DOHH2 (cell line): ENCODE measurements around the gene IRGC.

Source experiments
- H3F3A ChIP-seq: fragments of 200-600 bp; sonication (generic), shearing (Covaris generic); 2 replicates; pipeline ENCODE4 v1.6.0; 2016; ENCODE audit warnings: antibody characterized with exemption, mild to moderate bottlenecking; ENCODE audit not compliant: control insufficient read depth, insufficient read depth
- H3K27ac ChIP-seq: fragments of 200-600 bp; sonication (generic); 2 replicates; pipeline ENCODE4 v1.5.1; 2014; ENCODE audit warnings: low read depth, mild to moderate bottlenecking, low read length, moderate library complexity
- H3K27me3 ChIP-seq: fragments of 200-600 bp; sonication (generic); 2 replicates; pipeline ENCODE4 v1.6.1; 2014; ENCODE audit warnings: mild to moderate bottlenecking, low read length, mixed read lengths; ENCODE audit not compliant: control insufficient read depth
- H3K36me3 ChIP-seq: fragments of 200-600 bp; sonication (generic); 2 replicates; pipeline ENCODE4 v1.6.1; 2014; ENCODE audit warnings: mild to moderate bottlenecking, low read length, moderate library complexity, mixed read lengths; ENCODE audit not compliant: control insufficient read depth
- H3K4me1 ChIP-seq: fragments of 200-600 bp; sonication (generic); 2 replicates; pipeline ENCODE4 v1.6.1; 2014; ENCODE audit warnings: mild to moderate bottlenecking, low read length, mixed read lengths; ENCODE audit not compliant: control insufficient read depth
- H3K4me2 ChIP-seq: fragments of 200-600 bp; sonication (generic); 2 replicates; pipeline ENCODE4 v1.6.0; 2014; ENCODE audit warnings: mild to moderate bottlenecking, low read length, moderate library complexity
- H3K4me3 ChIP-seq: fragments of 200-600 bp; sonication (generic); 2 replicates; pipeline ENCODE4 v1.5.1; 2014; ENCODE audit warnings: mild to moderate bottlenecking, low read length, mixed read lengths
- H3K79me2 ChIP-seq: fragments of 200-600 bp; sonication (generic); 2 replicates; pipeline ENCODE4 v1.6.1; 2014; ENCODE audit warnings: mild to moderate bottlenecking, low read length, mixed read lengths; ENCODE audit not compliant: control insufficient read depth
- H3K9me2 ChIP-seq: fragments of 200-600 bp; sonication (generic); replicated peaks from 2 replicates; pipeline ENCODE4 v1.6.1; 2014; ENCODE audit warnings: mild to moderate bottlenecking, low read length, mixed read lengths; ENCODE audit not compliant: control insufficient read depth
- H3K9me3 ChIP-seq: fragments of 200-600 bp; sonication (generic); 2 replicates; pipeline ENCODE4 v1.6.1; 2014; ENCODE audit warnings: antibody characterized with exemption, low read length, mixed read lengths; ENCODE audit not compliant: control insufficient read depth, insufficient read depth
- H4K20me1 ChIP-seq: fragments of 200-600 bp; sonication (generic); 2 replicates; pipeline ENCODE4 v1.6.0; 2014; ENCODE audit warnings: low read depth, mild to moderate bottlenecking, antibody characterized with exemption, low read length, moderate library complexity; ENCODE audit not compliant: control insufficient read depth, insufficient read depth
- CTCF ChIP-seq: fragments of 200-600 bp; sonication (generic); IDR thresholded peaks from one replicate; pipeline ENCODE4 v1.5.1; 2014; ENCODE audit warnings: antibody characterized with exemption, mild to moderate bottlenecking, low read depth, low read length; ENCODE audit not compliant: poor library complexity, severe bottlenecking
- EZH2phosphoT487 ChIP-seq: fragments of 200-600 bp; sonication (generic); IDR thresholded peaks from 2 replicates; pipeline ENCODE4 v1.6.1; 2017; ENCODE audit warnings: borderline replicate concordance, mild to moderate bottlenecking, antibody characterized with exemption, low read length, moderate library complexity, mixed read lengths

Gene IRGC

GRCh38 chr19:43725468-43725867, 9.6 kb downstream of the IRGC start:
- Histone ChIP-seq H3K4me1 (peaks cover 10% of the 10 kb centered on the region), H3K79me2 (no peaks in the 10 kb centered on the region), H3K27me3 (no peaks in the 10 kb centered on the region), H3K4me3 (no peak overlapping the region), H3K9me3 (no peaks in the 10 kb centered on the region), H4K20me1 (no peaks in the 10 kb centered on the region), H3K27ac (no peak overlapping the region), H3K9me2 (no peaks in the 10 kb centered on the region), H3K4me2 (peak overlapping the region; percentile 22; the same call in 1 of the 2 replicates), H3K36me3 (peaks cover 7% of the 10 kb centered on the region; the same call in 1 of the 2 replicates), H3F3A (peaks cover 4% of the 10 kb centered on the region; the same call in 1 of the 2 replicates)
- TF ChIP-seq EZH2phosphoT487 (no peak), CTCF (no peak)

GRCh38 chr19:43726736-43727592, 11.1 kb downstream of the IRGC start:
- Histone ChIP-seq H3K9me3 (no peaks in the 10 kb centered on the region), H3F3A (peaks cover 4% of the 10 kb centered on the region; the same call in 1 of the 2 replicates), H3K36me3 (peaks cover 19% of the 10 kb centered on the region), H3K27me3 (no peaks in the 10 kb centered on the region), H4K20me1 (no peaks in the 10 kb centered on the region), H3K79me2 (no peaks in the 10 kb centered on the region), H3K4me2 (no peak overlapping the region), H3K27ac (no peak overlapping the region), H3K4me3 (no peak overlapping the region), H3K9me2 (no peaks in the 10 kb centered on the region), H3K4me1 (peaks cover 10% of the 10 kb centered on the region)
- TF ChIP-seq CTCF (no peak), EZH2phosphoT487 (no peak)

GRCh38 chr19:43727593-43727853, 11.6 kb downstream of the IRGC start:
- peaks cover 25% of the 10 kb centered on the region for H3K36me3 ChIP-seq
- no peaks in the 10 kb centered on the region for H4K20me1 ChIP-seq
- H3K4me1 ChIP-seq = peaks cover 10% of the 10 kb centered on the region
- no peaks in the 10 kb centered on the region for H3K27me3 ChIP-seq
- TF ChIP-seq CTCF = no peak
- no peak for TF ChIP-seq EZH2phosphoT487
- no peaks in the 10 kb centered on the region for H3K9me2 ChIP-seq
- no peak overlapping the region for H3K27ac ChIP-seq
- no peaks in the 10 kb centered on the region for H3K79me2 ChIP-seq
- H3F3A ChIP-seq = peaks cover 4% of the 10 kb centered on the region; the same call in 1 of the 2 replicates
- H3K4me2 ChIP-seq = no peak overlapping the region
- no peak overlapping the region for H3K4me3 ChIP-seq
- no peaks in the 10 kb centered on the region for H3K9me3 ChIP-seq
